ENCODE results near the gene ABHD12. TPM values are rescaled to one million over a fixed set of nuclear protein-coding genes. Genes with fewer than 3 reads are reported as not detected.

The ABHD12 gene
- polyA plus RNA-seq, 1 donor = 45.8 TPM

GRCh38 chr20:25369971-25370370 lies 20.7 kb downstream of the ABHD12 start:
- no peak for DNase-seq
- no peak overlapping the region for H3K27ac ChIP-seq (ENCODE audit: low read length)
- H3K4me1 ChIP-seq (ENCODE audit: control insufficient read depth, insufficient read depth, low read length) = no peaks in the 10 kb centered on the region
- no CpG with 5 or more reads among the region's 2 CpGs for whole genome bisulfite sequencing (ENCODE audit: insufficient coverage, low lambda C conversion rate)
- H3K4me3 ChIP-seq (ENCODE audit: low read length) = no peak overlapping the region
- no peaks in the 10 kb centered on the region for H3K36me3 ChIP-seq (ENCODE audit: control insufficient read depth, insufficient read depth, low read length)
- H3K27me3 ChIP-seq (ENCODE audit: control insufficient read depth, insufficient read depth, low read length) = no peaks in the 10 kb centered on the region
- no peaks in the 10 kb centered on the region for H3K9me3 ChIP-seq (ENCODE audit: control insufficient read depth, low read depth, low read length)

GRCh38 chr20:25369529-25369928 lies 21.1 kb downstream of the ABHD12 start:
- no peaks in the 10 kb centered on the region for H3K36me3 ChIP-seq (ENCODE audit: control insufficient read depth, insufficient read depth, low read length)
- no CpG with 5 or more reads among the region's 8 CpGs for WGBS (ENCODE audit: insufficient coverage, low lambda C conversion rate)

GRCh38 chr20:25368976-25369375 lies 21.7 kb downstream of the ABHD12 start:
- 92% methylated on average over 2 of the region's 5 CpGs for WGBS (ENCODE audit: insufficient coverage, low lambda C conversion rate)
- Histone ChIP-seq H3K4me1 (ENCODE audit: control insufficient read depth, insufficient read depth, low read length) (no peaks in the 10 kb centered on the region), H3K27ac (ENCODE audit: low read length) (no peak overlapping the region), H3K27me3 (ENCODE audit: control insufficient read depth, insufficient read depth, low read length) (no peaks in the 10 kb centered on the region), H3K9me3 (ENCODE audit: control insufficient read depth, low read depth, low read length) (no peaks in the 10 kb centered on the region), H3K4me3 (ENCODE audit: low read length) (no peak overlapping the region), H3K36me3 (ENCODE audit: control insufficient read depth, insufficient read depth, low read length) (no peaks in the 10 kb centered on the region)
- no peak for DNase-seq

More at GRCh38 chr20:25369529-25369928, 21.1 kb downstream of the ABHD12 start:
- no peak for DNase-seq
- no peaks in the 10 kb centered on the region for H3K9me3 ChIP-seq (ENCODE audit: control insufficient read depth, low read depth, low read length)
- H3K4me1 ChIP-seq (ENCODE audit: control insufficient read depth, insufficient read depth, low read length) = no peaks in the 10 kb centered on the region
- H3K27me3 ChIP-seq (ENCODE audit: control insufficient read depth, insufficient read depth, low read length) = no peaks in the 10 kb centered on the region
- no peak overlapping the region for H3K27ac ChIP-seq (ENCODE audit: low read length)
- H3K4me3 ChIP-seq (ENCODE audit: low read length) = no peak overlapping the region

DNA sequence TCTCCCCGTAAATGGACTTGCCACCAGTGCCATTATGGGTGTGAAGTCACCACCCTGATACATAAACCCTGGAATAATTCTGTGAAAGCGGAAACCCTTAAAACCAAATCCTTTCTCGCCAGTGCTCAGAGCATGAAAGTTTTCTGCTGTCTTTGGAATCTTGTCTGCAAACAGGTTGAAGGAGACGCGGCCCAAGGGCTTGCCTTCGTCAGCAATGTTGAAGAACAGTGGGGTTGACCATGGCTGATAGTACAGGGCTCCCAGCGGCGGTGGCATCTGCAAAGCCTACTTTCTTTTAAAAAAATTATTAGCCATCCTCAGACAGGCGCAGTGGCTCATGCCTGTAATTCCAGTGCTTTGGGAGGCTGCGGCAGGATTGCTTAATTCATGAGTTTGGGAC lies 22.1 kb downstream of the ABHD12 start:
- Histone ChIP-seq H3K27me3 (ENCODE audit: control insufficient read depth, insufficient read depth, low read length) (no peaks in the 10 kb centered on the region), H3K4me1 (ENCODE audit: control insufficient read depth, insufficient read depth, low read length) (no peaks in the 10 kb centered on the region), H3K4me3 (ENCODE audit: low read length) (no peak overlapping the region), H3K36me3 (ENCODE audit: control insufficient read depth, insufficient read depth, low read length) (no peaks in the 10 kb centered on the region), H3K9me3 (ENCODE audit: control insufficient read depth, low read depth, low read length) (no peaks in the 10 kb centered on the region), H3K27ac (ENCODE audit: low read length) (no peak overlapping the region)
- WGBS (ENCODE audit: insufficient coverage, low lambda C conversion rate) = no CpG with 5 or more reads among the region's 10 CpGs
- DNase-seq = no peak

GRCh38 chr20:25364879-25365699 lies 25.5 kb downstream of the ABHD12 start:
- no peaks in the 10 kb centered on the region for H3K4me1 ChIP-seq (ENCODE audit: control insufficient read depth, insufficient read depth, low read length)
- no peak overlapping the region for H3K4me3 ChIP-seq (ENCODE audit: low read length)
- no peaks in the 10 kb centered on the region for H3K36me3 ChIP-seq (ENCODE audit: control insufficient read depth, insufficient read depth, low read length)
- H3K27me3 ChIP-seq (ENCODE audit: control insufficient read depth, insufficient read depth, low read length) = no peaks in the 10 kb centered on the region
- DNase-seq = no peak
- no peak overlapping the region for H3K27ac ChIP-seq (ENCODE audit: low read length)
- no peaks in the 10 kb centered on the region for H3K9me3 ChIP-seq (ENCODE audit: control insufficient read depth, low read depth, low read length)
- no CpG with 5 or more reads among the region's 2 CpGs for WGBS (ENCODE audit: insufficient coverage, low lambda C conversion rate)

GRCh38 chr20:25364180-25364788 lies 26.4 kb downstream of the ABHD12 start:
- Histone ChIP-seq H3K36me3 (ENCODE audit: control insufficient read depth, insufficient read depth, low read length) (no peaks in the 10 kb centered on the region), H3K4me1 (ENCODE audit: control insufficient read depth, insufficient read depth, low read length) (no peaks in the 10 kb centered on the region), H3K4me3 (ENCODE audit: low read length) (no peak overlapping the region), H3K27ac (ENCODE audit: low read length) (no peak overlapping the region), H3K27me3 (ENCODE audit: control insufficient read depth, insufficient read depth, low read length) (no peaks in the 10 kb centered on the region), H3K9me3 (ENCODE audit: control insufficient read depth, low read depth, low read length) (no peaks in the 10 kb centered on the region)
- no peak for DNase-seq
- WGBS (ENCODE audit: insufficient coverage, low lambda C conversion rate) = no CpG with 5 or more reads among the region's 3 CpGs

DNA sequence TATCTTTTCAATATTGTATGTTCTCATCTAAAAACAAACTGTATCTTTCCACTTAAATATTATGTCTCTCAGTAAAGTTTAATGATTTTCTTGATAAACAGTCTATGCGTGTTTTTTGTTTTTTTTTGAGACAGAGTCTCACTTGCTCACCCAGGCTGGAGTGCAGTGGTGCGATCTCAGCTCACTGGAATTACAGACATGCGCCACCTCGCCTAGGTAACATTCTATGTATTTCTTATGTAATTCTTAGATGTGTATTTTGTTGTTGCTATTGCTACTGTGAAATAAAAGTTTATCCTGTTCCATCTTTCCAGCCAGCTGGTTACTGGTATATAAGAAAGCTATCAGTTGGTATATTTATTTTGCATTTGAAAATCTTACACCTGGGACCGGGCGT lies 29.4 kb downstream of the ABHD12 start:
- WGBS (ENCODE audit: insufficient coverage, low lambda C conversion rate) = no CpG with 5 or more reads among the region's 6 CpGs
- no peak for DNase-seq
- H3K36me3 ChIP-seq (ENCODE audit: control insufficient read depth, insufficient read depth, low read length) = no peaks in the 10 kb centered on the region
- no peak overlapping the region for H3K4me3 ChIP-seq (ENCODE audit: low read length)
- H3K4me1 ChIP-seq (ENCODE audit: control insufficient read depth, insufficient read depth, low read length) = peaks cover 9% of the 10 kb centered on the region
- H3K9me3 ChIP-seq (ENCODE audit: control insufficient read depth, low read depth, low read length) = no peaks in the 10 kb centered on the region
- no peak overlapping the region for H3K27ac ChIP-seq (ENCODE audit: low read length)
- H3K27me3 ChIP-seq (ENCODE audit: control insufficient read depth, insufficient read depth, low read length) = no peaks in the 10 kb centered on the region

GRCh38 chr20:25360631-25361286 lies 29.9 kb downstream of the ABHD12 start:
- no CpG with 5 or more reads among the region's 10 CpGs for WGBS (ENCODE audit: insufficient coverage, low lambda C conversion rate)
- no peak overlapping the region for H3K27ac ChIP-seq (ENCODE audit: low read length)
- H3K9me3 ChIP-seq (ENCODE audit: control insufficient read depth, low read depth, low read length) = no peaks in the 10 kb centered on the region
- H3K4me1 ChIP-seq (ENCODE audit: control insufficient read depth, insufficient read depth, low read length) = peaks cover 9% of the 10 kb centered on the region
- no peak overlapping the region for H3K4me3 ChIP-seq (ENCODE audit: low read length)
- no peaks in the 10 kb centered on the region for H3K36me3 ChIP-seq (ENCODE audit: control insufficient read depth, insufficient read depth, low read length)
- DNase-seq = no peak
- no peaks in the 10 kb centered on the region for H3K27me3 ChIP-seq (ENCODE audit: control insufficient read depth, insufficient read depth, low read length)

- Histone ChIP-seq H3K4me1 (ENCODE audit: control insufficient read depth, insufficient read depth, low read length) (peaks cover 19% of the 10 kb centered on the region), H3K9me3 (ENCODE audit: control insufficient read depth, low read depth, low read length) (no peaks in the 10 kb centered on the region), H3K4me3 (ENCODE audit: low read length) (no peak overlapping the region), H3K36me3 (ENCODE audit: control insufficient read depth, insufficient read depth, low read length) (no peaks in the 10 kb centered on the region), H3K27me3 (ENCODE audit: control insufficient read depth, insufficient read depth, low read length) (no peaks in the 10 kb centered on the region), H3K27ac (ENCODE audit: low read length) (no peak overlapping the region)
- WGBS (ENCODE audit: insufficient coverage, low lambda C conversion rate) = 100% methylated on average over 1 of the region's 10 CpGs
- no peak for DNase-seq
Observed at GRCh38 chr20:25356271-25356933, 34.2 kb downstream of the ABHD12 start.

DNA sequence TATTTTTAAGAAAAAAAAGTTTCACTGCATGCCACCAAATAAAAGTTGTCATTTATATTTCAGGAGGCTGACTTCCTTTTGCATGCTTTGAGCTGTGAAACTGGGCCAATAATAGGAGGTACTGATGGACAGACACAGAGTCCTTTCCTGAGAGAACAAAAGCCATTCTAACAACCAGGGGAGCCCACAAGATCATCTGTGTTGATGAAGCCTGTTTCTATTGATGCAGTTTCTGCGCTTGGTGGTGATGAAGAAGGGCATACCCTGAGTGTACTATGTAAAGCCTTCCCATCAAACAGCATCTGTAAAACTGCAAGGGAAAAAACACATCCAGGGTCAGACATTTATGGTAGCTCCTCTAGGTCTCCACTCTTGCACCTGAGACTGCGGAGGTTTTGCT lies 34.8 kb downstream of the ABHD12 start:
- Histone ChIP-seq H3K27me3 (ENCODE audit: control insufficient read depth, insufficient read depth, low read length) (no peaks in the 10 kb centered on the region), H3K4me3 (ENCODE audit: low read length) (no peak overlapping the region), H3K4me1 (ENCODE audit: control insufficient read depth, insufficient read depth, low read length) (peaks cover 19% of the 10 kb centered on the region), H3K9me3 (ENCODE audit: control insufficient read depth, low read depth, low read length) (no peaks in the 10 kb centered on the region), H3K36me3 (ENCODE audit: control insufficient read depth, insufficient read depth, low read length) (no peaks in the 10 kb centered on the region), H3K27ac (ENCODE audit: low read length) (no peak overlapping the region)
- WGBS (ENCODE audit: insufficient coverage, low lambda C conversion rate) = no CpG with 5 or more reads among the region's 2 CpGs
- DNase-seq = no peak

All from large intestine (tissue), 3 donors.